Brain microvascular endothelial cell (primary cell): ENCODE measurements around the gene RBM46.
"Not testable (repeated sequence)": the region's sequence is repeated elsewhere in the genome, so short reads cannot be mapped to it uniquely, and the experiment has no call there.

ENCODE experiments used
- DNase-seq: peaks from one replicate; pipeline ENCODE4 v3.0.0-alpha.2; 2020
- H3K27ac ChIP-seq: fragments of 250-450 bp; sonication (Bioruptor Pico); 2 replicates; pipeline ENCODE4 v1.5.1; 2020; ENCODE audit warnings: mild to moderate bottlenecking, moderate library complexity
- H3K27me3 ChIP-seq: fragments of 250-450 bp; sonication (Bioruptor Pico); replicated peaks from 2 replicates; pipeline ENCODE4 v1.5.1; 2020; ENCODE audit warnings: mild to moderate bottlenecking
- H3K36me3 ChIP-seq: fragments of 250-450 bp; sonication (Bioruptor Pico); replicated peaks from 2 replicates; pipeline ENCODE4 v1.5.1; 2020; ENCODE audit warnings: mild to moderate bottlenecking
- H3K4me3 ChIP-seq: 2 replicates; pipeline ENCODE4 v1.5.1; 2011; ENCODE audit warnings: low read depth, mild to moderate bottlenecking, control low read depth, low read length, moderate library complexity
- in situ Hi-C: cut with HindIII; loops from 2 replicates; pipeline ENCODE4 v1.10.0; 2017; ENCODE audit warnings: low sequenced_read_pairs, low pct_ligation_motif_present
- TF ChIP-seq, protein P1 (sequence below): IDR thresholded peaks from 2 replicates; pipeline ENCODE4 v1.5.1; 2011; ENCODE audit warnings: low read depth, mild to moderate bottlenecking, moderate library complexity, low read length, control low read depth, inconsistent platforms; ENCODE audit errors: missing control alignments

RBM46 gene

DNA sequence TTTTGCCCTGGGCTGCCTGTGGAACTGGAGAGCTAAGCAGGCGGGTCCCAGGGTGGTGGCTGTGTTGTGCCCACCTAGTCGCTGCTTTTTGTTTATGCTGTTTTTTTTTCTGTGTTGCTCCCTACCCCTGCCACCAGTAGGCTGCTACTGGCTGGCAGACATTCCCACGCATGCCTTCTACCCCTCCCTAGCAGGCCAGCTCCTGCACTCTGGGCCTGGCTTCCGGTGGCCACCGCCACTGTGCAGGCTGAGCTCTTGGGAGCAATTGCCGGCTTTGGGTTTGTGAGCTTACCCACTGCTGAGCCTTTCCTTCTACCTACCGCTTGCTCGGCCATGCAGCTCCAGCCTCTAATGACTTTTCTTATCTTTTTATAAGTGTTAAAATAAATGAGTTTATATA lies 57.6 kb downstream of the RBM46 start:
- DNase-seq: no peak
- Histone ChIP-seq H3K27ac (no peak overlapping the region), H3K36me3 (no peaks in the 10 kb centered on the region), H3K27me3 (no peaks in the 10 kb centered on the region), H3K4me3 (no peak overlapping the region)
- in situ Hi-C loops: no loop called here
- TF ChIP-seq, protein P1, sequence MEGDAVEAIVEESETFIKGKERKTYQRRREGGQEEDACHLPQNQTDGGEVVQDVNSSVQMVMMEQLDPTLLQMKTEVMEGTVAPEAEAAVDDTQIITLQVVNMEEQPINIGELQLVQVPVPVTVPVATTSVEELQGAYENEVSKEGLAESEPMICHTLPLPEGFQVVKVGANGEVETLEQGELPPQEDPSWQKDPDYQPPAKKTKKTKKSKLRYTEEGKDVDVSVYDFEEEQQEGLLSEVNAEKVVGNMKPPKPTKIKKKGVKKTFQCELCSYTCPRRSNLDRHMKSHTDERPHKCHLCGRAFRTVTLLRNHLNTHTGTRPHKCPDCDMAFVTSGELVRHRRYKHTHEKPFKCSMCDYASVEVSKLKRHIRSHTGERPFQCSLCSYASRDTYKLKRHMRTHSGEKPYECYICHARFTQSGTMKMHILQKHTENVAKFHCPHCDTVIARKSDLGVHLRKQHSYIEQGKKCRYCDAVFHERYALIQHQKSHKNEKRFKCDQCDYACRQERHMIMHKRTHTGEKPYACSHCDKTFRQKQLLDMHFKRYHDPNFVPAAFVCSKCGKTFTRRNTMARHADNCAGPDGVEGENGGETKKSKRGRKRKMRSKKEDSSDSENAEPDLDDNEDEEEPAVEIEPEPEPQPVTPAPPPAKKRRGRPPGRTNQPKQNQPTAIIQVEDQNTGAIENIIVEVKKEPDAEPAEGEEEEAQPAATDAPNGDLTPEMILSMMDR: no peak

DNA sequence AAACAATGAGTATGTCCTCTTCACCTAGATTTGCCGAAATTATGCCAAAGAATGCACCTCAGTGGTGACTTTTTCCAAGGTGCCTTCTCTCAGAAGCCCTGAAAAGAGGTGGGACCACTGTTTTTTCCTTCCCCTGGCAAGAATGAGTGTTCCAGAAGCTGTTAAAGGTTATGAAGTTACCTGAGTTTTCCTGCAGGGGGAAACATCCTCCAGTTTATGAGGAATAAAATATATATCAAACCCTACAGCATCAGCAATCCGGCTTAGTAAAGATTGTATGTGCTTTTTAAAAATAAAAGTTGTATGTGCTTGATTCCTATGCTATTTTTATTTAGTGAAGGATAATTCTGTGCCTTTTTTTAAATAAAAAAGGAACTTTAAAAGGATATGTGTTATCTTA lies 73.3 kb downstream of the RBM46 start:
- no peak overlapping the region for H3K27ac ChIP-seq
- TF ChIP-seq, protein P1: peak; percentile 14
- in situ Hi-C loops: no loop called here
- no peak for DNase-seq
- H3K36me3 ChIP-seq: no peaks in the 10 kb centered on the region
- H3K4me3 ChIP-seq: no peak overlapping the region
- H3K27me3 ChIP-seq: no peaks in the 10 kb centered on the region

DNA sequence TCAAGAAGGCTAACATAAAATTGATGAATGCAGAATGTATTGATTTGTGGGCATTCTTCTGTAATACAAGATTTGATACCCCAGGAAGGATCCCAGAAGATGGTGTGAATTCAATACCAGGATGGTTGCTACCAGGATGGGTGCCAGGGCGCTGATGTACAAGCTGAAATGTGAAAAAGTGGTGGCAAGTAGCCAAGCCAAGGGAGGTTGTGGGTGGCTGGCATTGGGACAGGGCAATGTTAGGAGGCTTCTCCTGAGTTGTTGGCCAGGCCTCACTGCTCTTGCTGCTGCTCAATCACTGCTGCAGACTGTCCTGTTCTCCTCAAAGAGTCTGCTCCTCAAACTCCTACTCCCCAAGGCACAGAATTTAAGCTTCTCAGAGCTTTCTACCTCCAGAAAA lies 77.1 kb downstream of the RBM46 start:
- Histone ChIP-seq H3K27me3 (no peaks in the 10 kb centered on the region), H3K36me3 (no peaks in the 10 kb centered on the region), H3K27ac (no peak overlapping the region), H3K4me3 (no peak overlapping the region)
- DNase-seq: no peak
- in situ Hi-C loops: no loop called here
- TF ChIP-seq, protein P1: no peak

DNA sequence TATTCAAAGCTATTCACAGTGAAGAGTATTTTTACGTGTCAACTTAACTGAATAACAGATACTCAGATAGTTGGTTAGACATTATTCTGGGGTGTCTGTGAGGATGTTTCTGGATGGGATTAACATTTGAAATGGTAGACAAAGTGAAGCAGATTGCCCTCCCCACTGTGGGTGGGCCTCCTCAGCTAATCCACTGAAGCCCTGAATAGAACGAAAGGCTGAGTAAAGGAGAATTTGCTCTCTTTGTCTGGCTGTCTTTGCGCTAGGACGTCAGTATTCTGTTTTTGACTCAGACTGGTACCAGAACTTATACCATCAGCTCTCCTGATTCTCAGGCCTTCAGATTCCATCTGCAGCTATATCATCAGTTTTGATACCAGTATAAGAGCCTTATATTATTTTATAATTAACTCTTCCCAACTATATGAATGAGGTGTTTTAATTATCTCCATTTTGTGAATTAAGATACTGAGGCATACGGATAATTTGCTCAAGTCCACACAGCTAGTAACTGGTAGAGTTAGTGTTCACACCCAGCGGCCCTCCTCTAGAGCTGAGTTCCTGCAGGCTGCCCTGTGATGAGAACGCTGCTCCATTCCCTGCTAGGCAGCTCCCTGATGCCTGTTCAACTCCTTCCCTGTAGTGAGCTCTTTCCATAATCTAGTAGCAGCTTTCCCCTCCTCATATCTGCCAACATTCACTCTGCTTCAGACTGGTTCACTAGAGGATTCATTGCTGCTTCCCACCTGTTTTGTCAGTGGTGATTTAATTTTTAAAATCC lies 87.5 kb downstream of the RBM46 start:
- no peak for DNase-seq
- H3K4me3 ChIP-seq: no peak overlapping the region
- H3K36me3 ChIP-seq: no peaks in the 10 kb centered on the region
- no peaks in the 10 kb centered on the region for H3K27me3 ChIP-seq
- TF ChIP-seq, protein P1: no peak
- in situ Hi-C loops: no loop called here
- no peak overlapping the region for H3K27ac ChIP-seq

DNA sequence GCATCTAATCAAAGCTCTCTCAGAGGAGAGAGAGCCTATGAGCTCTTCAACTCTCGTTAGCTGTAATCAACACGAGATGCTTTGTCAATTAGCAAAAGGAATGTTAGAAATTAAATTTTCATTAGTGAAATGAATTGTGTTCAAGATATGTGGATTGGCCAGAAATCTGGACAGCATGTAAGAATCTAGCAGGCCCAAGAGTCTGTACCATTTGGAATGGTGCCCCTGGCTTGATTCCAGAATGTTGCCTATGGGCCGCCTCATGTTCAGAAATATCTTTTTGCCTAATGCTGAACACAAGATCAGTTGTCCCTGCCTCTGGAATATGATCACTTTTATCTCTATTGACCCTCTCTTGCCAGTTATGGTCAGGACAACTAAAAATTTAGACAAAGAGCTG lies 88.2 kb downstream of the RBM46 start:
- Histone ChIP-seq H3K27ac (no peak overlapping the region), H3K36me3 (no peaks in the 10 kb centered on the region), H3K27me3 (no peaks in the 10 kb centered on the region), H3K4me3 (no peak overlapping the region)
- DNase-seq: no peak
- in situ Hi-C loops: no loop called here
- TF ChIP-seq, protein P1: no peak

DNA sequence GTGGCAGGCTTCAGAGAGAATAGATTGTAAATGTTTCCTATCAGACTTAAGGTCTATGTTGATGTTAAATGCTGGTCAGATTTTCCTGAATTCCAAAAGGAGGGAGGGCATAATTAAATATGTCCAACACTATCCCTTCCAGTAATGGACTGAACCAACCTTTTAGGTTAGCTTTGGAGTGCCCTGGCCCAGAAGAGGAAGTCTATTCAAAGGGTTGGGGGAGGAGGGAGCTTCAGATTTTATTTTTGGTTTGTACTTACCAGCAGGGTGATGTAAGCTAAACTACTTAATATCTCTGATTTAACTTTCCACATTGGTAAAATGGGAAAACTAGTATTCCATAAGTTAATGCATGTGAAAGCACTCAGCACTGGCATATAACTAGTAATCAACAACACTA lies 91.1 kb downstream of the RBM46 start:
- H3K36me3 ChIP-seq: no peaks in the 10 kb centered on the region
- in situ Hi-C loops: no loop called here
- H3K27me3 ChIP-seq: no peaks in the 10 kb centered on the region
- no peak overlapping the region for H3K27ac ChIP-seq
- DNase-seq: no peak
- TF ChIP-seq, protein P1: no peak
- no peak overlapping the region for H3K4me3 ChIP-seq

DNA sequence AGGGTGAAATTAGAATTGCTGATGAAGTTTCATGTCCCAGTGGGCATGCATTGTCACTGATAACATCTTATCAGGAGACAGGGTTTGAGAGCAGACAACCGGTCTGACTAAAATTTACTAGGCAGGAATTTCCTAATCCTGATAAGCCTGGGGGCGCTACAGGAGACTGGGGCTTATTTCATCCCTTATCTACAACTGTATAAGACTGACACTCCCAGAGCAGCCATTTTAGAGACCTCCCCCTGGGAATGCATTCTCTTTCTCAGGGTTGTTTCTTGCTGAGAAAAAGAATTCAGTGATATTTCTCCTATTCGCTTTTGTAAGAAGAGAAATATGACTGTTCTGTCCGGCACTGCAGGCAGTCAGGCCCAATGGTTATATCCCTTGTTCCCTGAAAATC lies 93.0 kb downstream of the RBM46 start:
- H3K27ac ChIP-seq, DNase-seq, H3K27me3 ChIP-seq, in situ Hi-C loops, H3K4me3 ChIP-seq, H3K36me3 ChIP-seq: not testable (repeated sequence)
